Measurements from ENCODE around the gene ZFAND2A.
"Not testable (repeated sequence)": the region's sequence is repeated elsewhere in the genome, so short reads cannot be mapped to it uniquely, and the experiment has no call there.

Gene ZFAND2A

DNA sequence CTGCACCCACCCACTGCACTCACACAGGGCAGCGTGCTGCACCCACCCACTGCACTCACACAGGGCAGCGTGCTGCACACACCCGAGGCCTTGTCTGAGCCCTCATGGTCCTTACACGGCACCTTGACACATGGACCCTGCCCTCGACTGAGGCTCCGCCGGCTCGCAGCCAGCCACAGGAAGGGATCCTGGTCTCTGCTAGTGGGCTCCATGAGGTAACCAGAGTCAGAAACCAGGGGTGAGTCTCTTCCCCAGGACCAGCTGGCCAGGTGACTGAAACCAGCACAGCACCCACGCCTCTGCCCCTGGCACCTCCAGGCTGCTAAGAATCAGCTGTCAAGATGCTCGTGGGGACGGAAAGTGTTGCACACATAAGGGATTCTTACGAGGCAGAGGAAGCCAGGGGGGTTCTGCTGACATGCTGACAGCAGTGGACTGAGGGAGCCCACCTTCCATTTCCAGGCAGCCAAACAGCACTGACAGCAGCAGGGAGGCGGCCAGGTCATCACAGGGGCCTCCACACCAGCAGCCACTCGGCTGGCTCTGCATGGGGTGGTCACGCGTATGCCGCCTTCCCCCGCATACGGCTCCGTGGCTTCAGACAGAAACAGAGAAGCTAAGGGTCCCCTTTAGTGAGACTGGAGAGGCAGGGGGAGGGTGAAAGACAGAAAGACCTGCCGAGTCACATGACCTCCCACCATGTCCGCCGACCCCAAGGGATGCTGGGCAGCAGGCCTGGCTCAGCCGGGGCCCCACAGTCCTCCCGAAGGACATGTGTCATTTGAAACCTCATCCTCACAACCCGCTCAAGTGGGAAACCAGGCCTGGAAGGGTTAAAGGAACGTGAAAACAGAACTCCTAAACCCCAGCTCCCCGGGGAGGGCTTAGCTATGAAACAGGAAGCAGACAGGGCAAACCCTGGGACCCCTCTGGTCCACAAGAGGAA, 37.8 kb downstream of the ZFAND2A start:
- DNase-seq: no peak

DNA sequence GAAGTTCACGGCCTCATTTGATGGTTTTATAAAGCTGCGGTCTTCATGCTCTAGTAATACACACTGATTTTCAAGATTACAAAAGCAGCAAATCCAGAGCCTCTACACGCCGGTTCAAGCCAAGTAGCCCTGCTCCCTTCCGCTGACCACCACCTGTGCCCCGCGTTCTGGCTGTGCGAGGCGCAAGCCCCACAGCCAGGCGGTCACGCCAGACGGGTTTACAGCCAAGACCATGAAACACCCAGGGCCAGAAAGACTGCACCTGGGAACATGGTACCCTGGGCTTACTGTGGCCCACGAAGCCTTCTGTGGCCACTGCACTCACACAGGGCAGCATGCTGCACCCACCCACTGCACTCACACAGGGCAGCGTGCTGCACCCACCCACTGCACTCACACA, 38.5 kb downstream of the ZFAND2A start:
- no peak for DNase-seq

DNA sequence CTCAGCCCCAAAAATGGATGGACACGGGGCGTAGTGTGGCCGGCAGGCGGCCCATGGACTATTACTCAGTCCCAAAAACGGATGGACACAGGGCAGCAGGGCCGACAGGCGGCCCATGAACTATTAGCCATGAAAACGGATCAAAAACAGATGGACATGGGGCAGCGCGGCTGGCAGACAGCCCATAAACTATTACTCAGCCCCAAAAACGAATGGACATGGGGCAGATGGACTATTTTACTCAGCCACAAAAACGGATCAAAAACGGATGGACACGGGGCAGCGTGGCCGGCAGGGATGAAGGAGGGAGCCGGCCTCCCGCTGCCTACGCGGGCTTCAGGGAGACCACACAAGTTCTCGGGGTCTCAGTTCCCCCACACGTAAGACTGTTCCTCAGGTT, 39.2 kb downstream of the ZFAND2A start:
- DNase-seq: no peak

DNA sequence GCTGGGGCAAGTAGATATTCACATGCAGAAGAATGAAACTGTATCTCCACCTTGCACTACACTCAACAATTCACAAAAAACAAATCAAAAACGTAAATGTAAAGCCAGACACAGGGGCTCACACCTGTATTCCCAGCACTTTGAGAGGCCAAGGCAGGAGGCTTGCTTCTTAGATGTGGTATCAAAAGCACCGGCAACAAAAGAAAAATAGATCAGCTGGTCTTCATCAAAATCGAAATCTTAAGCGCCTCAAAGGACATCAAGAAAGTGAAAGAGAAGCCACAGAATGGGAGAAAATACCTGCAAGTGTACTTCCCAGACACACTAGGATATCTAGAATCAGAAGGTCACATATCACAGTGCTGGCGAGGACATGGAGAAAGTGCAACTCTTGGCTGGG, 40.8 kb downstream of the ZFAND2A start:
- DNase-seq: no peak

DNA sequence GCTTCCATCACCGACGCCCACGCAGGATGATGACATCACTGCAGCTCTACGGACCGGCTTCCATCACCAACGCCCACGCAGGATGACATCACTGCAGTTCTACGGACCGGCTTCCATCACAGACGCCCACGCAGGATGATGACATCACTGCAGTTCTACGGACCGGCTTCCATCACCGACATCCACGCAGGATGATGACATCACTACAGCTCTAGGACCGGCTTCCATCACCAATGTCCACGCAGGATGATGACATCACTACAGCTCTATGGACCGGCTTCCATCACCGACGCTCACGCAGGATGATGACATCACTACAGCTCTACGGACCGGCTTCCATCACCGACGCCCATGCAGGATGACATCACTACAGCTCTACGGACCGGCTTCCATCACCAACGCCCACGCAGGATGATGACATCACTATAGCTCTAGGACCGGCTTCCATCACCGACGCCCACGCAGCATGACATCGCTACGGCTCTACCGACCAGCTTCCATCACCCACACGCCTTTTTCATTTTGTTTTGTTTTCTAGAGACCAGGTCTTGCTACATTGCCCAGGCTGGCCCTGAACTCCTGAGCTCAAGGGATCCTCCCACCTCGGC, 42.6 kb downstream of the ZFAND2A start:
- DNase-seq: no peak

DNA sequence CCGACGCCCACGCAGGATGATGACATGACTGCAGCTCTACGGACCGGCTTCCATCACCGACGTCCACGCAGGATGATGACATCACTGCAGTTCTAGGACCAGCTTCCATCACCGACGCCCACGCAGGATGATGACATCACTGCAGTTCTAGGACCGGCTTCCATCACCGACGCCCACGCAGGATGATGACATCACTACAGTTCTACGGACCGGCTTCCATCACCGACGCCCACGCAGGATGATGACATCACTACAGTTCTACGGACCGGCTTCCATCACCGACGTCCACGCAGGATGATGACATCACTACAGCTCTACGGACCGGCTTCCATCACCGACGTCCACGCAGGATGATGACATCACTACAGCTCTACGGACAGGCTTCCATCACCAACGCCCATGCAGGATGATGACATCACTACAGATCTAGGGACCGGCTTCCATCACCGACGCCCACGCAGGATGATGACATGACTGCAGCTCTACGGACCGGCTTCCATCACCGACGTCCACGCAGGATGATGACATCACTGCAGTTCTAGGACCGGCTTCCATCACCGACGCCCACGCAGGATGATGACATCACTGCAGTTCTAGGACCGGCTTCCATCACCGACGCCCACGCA, 43.5 kb downstream of the ZFAND2A start:
- not testable (repeated sequence) for DNase-seq

DNA sequence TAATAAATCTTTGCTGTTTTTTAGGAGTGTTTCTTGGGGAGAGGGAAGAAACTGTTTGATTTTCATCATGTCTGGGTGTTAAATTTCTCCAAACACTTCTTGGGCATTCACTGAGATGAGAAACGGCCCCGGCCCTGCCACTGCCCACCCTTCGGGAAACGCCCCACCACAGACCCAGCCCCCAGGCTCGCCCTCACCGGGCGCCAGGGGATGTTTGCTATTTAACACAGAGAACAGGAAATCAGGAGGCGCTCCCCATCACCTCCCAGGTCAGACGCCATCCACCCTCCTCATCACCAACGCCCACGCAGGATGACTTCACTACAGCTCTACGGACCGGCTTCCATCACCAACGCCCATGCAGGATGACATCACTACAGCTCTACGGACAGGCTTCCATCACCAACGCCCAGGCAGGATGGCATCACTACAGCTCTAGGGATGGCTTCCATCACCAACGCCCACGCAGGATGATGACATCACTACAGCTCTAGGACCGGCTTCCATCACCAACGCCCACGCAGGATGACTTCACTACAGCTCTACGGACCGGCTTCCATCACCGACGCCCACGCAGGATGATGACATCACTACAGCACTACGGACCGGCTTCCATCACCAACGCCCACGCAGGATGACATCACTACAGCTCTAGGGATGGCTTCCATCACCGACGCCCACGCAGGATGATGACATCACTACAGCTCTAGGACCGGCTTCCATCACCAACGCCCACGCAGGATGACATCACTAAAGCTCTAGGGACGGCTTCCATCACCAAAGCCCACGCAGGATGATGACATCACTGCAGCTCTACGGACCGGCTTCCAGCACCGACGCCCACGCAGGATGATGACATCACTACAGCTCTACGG, 44.6 kb downstream of the ZFAND2A start:
- DNase-seq: not testable (repeated sequence)

DNA sequence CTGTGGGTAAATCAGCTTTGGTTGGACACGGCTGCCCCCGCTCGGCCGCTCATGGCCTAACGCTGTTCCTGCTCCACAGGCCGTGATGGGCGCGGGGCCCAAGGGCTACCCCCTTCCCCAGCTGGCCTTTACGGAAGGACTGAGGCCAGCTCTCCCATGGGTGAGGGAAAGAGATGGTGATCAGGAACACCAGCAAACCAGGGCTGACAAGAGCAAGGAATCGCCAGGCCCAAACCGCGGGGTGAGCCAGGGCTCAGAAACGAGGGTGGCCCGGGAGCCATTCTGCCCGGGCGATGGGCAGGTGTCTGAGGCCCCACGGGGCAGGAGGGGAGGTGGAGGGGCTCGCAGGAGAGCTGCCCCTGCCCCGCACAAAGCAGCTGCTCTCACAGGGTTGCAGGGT, 45.5 kb downstream of the ZFAND2A start:
- no peak for DNase-seq

DNA sequence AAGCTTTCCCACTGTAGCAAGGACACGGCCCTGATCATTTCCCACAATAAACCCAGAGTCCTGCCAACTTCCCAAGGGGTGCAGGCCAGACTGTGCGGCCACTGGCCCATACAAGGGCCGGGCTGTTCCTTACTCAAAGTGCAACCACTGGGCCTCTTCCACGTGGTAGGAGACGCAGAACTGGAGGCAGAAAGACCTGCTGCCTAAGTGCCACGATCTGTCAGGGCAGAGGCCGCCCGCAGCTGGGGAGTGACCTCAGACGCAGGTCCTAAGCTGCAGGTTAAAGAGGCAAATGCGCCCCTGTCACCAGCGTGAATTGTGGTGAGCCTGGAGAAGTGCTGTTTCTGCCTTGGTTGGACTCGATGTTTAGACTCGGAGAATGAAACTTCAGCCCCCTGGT, 45.9 kb downstream of the ZFAND2A start:
- no peak for DNase-seq

DNA sequence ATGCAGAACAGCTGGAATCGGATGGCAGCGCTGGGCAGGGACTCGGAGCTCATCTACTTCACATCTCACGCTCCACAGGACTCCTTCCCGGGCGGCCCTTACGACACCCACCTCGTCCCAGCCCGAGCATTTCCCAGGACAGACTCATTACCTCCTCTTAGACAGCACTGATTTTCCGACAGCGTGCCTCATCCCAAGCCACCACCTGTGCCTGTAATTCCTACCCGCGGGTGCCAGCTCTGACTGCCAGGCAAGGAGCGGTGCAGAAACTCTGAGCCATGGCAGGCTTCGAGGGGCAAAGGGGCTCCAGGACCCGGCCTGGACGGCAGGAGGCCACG, 46.5 kb downstream of the ZFAND2A start:
- DNase-seq: no peak

DNA sequence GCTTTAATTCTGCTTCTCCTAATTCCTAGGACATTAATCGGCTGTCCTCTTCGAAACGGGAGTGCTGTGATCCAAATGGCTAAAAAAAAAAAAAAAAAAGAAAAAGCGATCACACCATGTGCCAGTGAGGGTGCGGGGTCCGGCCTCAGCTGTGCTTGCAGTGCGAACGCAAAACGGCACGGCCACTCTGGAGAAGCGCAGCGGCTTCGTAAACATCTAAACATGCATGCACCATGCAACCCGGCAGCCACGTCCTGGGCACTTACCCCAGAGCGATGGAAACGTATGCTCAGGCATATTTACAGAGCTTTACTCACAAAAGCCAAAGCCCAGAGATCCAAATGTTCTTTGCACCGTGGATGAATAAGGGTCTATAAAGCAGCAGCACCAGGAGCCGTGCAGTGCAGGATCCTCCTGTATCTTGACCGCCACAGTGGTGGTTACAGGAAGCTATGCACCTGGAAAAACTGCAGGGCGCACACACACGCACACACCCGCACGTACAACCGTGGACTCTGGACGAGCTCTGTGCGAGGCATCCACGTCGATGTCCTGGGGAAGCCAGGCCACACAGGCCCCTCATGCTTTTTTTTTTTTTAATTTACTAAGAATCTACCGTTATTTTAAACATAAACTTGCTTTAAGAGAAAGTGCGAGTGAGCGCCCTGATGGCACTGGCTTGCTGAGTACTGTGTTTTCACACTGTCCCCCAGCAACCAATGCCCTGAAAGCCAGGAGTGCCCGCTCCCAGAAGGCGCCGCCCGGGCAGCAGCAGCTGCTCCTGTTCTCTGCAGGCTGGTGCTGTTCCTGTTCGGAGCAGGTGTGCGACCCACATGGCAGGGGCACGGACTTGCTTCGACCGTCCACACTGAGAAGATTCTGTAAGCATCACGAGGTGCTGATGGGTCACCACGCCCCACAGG, 47.1 kb downstream of the ZFAND2A start:
- DNase-seq: no peak

DNA sequence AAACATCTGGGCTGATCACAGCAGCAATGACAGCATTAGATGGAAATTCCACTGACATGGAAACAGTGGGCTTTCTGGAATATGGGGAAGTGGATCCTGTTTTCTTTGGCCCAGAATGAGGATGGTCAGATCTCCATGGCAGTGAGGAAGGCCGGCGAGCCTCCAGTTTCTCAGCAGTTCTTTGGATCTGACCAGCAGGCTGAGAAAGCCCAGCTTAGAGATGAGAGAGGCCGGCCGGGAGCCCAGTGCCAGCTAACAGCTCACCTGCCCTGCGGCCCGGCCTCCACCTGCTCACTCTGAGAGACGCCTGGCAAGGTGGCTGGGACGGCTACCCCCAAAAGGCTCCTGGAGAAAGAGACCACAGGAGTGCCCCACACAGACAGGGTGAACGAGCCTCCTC, 47.9 kb downstream of the ZFAND2A start:
- DNase-seq: no peak

DNA sequence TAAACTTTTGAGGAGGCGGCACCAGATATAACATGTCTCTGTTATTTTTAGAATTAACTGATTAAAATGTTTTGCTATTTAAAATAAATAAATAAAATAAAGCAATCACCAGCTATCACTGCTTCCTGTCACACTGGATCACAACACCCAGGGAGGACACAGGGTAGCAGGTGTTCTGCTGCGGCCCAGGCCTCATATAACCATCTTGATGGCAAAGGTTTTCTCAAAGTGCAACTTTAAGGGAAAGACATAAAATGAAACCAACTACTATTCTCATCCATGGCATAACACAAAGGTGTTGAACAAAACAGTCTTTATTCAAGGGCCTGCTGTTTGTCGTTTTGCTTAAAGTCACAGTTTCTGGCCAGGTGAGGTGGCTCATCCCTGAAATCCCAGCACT, 48.8 kb downstream of the ZFAND2A start:
- no peak for DNase-seq

DNA sequence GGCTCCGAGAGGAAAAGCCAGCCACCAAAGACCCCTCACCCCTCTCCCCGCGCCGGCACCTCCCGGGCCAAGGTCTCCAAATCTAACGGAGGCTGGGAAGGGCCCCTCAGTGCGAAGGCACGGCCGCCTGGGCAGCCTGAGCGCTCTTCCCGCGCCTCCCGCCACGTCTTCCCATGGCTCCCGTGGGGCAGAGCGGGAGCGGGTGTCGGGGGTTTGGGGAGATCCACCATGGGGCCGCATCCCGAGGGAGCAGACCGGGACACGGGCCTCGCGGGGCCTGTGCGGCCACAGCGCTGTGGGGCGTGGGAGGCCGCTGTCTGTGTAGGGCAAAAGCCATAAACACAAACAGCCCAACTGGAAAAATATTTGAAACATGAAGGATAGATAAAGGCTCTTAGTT, 49.6 kb downstream of the ZFAND2A start:
- no peak for DNase-seq

DNA sequence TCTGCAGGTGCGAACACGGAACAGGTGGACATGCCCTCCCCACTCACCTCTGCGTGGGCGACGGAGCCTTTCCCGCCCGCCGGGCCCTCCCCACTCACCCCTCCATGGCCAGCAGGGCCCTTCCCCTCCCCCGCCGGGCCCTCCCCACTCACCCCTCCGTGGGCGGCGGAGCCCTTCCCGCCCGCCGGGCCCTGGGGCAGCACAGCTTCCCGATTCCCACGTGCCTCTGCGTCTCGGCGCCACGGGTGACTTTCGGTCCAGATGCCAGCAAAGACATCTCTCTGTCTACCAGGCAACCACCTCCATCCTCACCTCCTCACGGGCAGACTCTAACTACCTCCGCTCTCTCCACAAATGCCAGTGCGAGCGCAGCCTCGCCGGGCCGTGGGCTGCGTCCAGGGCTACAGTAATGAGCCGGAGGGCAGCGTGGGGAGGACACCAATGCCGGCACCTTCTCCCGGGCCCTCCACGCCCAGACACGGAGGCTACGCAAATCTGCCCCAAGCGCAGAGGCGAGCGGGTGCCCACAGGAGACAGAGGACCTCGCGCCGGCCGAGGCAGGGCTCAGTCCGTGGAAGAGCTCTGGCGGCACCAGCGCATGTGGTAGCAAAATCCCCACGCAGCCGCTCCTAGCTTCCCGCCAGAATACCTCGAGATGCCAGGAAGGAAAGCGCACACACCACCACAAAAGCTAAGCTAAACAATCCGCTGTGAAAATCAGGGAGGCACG, 50.2 kb downstream of the ZFAND2A start:
- no peak for DNase-seq

DNA sequence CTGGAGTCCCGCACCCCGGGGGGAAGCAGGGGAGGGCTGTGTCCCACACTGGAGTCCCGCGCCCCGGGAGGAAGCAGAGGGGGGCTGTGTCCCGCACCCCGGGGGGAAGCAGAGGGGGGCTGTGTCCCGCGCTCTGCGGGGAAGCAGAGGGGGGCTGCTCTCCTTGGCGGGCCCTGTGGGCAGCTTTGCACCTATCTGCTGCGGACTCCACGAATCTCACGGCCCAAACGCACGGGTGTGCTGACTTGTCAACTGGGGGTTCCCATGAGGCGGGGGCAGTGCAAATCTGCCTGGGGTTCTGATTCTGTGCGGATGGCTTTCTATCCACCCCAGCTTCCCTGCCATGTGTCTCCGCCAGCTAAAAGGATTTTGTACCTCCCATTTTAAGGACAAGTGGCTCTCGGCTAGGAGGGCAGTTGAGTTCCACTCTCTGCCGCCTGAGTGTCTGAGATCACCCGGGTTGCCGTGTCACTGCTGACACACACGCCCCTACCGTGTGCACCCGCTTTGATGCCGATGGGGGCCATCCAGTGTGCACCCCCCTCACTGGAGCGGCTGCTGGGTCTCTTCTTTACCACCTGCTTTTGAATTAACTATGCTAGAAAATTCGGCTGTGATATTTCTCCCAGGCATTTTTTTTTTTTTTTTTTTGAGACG, 51.6 kb downstream of the ZFAND2A start:
- no peak for DNase-seq

DNA sequence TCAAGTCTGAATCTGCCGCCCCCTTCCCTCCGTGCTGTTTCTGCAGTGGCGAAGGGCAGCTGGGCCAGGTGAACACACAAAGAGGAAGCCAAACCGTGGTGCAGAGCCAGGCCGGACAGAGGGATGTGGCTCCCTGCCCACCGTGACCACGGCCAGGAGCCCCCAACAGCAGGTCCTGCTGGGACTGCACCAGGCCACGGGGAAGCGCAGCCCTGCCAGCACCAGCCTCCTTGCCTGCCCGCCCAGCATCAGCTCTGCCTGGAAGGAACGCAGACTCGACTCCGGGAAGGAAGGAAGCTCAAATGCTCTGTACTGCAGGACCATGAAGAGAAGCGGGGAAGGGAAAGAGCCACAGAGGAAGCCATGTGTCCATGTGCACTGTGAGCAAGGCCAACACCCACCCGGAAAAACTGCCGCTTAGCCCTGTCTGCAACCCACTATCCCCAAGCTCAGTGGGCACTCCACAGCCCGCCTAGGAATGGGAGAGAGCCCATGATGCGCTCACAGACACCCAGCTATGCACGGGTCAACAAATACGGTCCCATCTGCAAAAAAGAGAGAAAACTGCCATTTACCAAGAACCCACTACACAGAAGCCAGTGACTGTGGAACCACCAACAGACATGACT, 53.1 kb downstream of the ZFAND2A start:
- no peak for DNase-seq

DNA sequence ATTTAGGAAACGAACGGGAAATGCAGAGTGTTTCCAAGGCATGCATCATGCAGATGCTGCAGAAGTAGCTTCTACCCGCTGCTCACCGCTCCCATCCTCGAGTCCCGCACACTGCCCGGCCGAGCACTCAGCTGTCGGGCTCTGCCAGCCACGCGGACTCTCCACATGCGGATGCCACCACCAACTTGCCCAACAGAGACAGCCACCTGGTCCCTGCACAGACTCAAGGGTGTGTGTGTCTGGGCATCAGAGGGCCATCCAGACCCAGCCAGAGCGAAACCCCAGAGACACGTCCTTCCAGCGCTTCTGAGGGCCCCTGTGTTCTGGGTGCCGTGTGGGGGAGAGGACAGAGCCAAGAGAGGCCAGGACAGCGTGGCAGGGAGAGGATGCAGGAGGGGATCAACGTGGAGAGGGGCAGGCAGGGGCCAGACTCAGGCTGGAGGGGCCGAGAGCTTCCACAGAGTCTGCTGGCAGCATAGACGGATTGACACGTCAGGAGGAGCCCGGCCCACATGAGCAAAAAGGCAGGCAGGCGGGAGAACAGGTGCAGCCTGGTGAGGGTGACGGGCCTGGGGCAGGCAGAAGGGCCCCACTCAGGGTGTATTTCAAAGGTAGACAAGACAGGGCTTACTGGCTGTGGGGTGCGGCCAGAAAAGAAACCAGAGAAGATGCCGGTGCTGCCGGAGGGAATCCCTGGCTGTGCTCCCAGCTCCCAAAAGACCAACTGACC, 53.8 kb downstream of the ZFAND2A start:
- DNase-seq: no peak

DNA sequence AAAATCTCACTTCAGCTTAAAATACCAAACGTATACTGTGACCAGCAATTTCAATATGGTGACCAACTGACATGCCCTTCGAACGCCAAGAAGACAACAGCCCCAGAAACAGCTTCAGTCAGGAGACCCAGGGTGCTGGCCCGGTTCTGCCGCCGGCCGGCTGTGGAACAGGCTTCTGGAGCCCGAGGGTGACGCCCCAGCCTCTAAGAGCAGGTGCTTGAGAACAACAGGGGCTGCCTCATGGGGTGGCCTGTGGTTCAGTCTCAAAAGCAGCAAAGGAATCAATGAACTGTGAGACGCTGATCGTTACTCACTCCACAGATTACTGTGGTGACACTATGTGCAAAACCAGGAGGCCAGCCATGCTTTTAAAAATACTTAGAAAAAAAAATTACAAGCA, 54.8 kb downstream of the ZFAND2A start:
- DNase-seq: no peak

Data from midbrain (tissue), 1 donor.